DMS114 treated with DMSO at 0.1 percent for 48 hours (cell line): ENCODE measurements around the gene COL5A1.
"Not testable (repeated sequence)": the region's sequence is repeated elsewhere in the genome, so short reads cannot be mapped to it uniquely, and the experiment has no call there.

Experiments
- DNase-seq: peaks from one replicate; lab custom pipeline; 2025; ENCODE audit not compliant: unreplicated experiment; lab: John Stamatoyannopoulos, UW

Gene COL5A1

GRCh38 chr9:134847752-134848432 lies 206.3 kb downstream of the COL5A1 start:
- no peak for DNase-seq

- no peak for DNase-seq
Measured at GRCh38 chr9:134848504-134848903, 206.9 kb downstream of the COL5A1 start.

DNA sequence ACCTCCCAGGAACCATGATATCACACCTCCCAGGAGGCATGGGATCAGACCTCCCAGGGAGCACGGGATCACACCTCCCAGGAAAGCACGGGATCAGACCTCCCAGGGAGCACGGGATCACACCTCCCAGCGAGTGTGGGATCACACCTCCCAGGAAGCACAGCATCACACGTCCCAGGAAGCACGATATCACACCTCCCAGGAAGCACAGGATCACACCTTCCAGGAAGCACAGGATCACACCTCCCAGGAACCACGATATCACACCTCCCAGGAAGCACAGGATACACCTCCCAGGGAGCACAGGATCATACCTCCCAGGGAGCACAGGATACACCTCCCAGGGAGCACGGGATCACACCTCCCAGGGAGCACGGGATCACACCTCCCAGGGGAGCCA lies 209.0 kb downstream of the COL5A1 start:
- no peak for DNase-seq

- no peak for DNase-seq
Measured at GRCh38 chr9:134851020-134851419, 209.4 kb downstream of the COL5A1 start.

GRCh38 chr9:134852906-134853654 lies 211.5 kb downstream of the COL5A1 start:
- no peak for DNase-seq

DNA sequence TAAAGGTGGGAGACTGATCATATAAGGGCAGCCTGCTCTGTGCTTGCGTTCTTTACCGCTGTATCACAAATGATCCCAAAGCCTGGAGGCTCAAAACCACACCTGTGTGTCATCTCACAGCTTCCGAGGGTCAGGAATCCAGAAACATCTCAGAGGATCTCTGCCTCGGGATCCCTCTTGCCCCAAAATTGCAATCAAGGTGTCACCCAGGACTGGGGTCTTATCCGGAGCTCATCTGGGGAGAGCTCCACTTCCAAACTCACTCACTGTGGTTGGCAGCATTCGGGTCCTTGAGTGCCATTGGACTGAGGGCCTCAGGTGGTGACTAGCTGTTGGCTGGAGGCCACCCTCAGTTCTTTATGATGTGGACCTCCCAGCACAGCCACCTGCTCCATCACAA lies 212.3 kb downstream of the COL5A1 start:
- DNase-seq: no peak

GRCh38 chr9:134854541-134854981 lies 213.0 kb downstream of the COL5A1 start:
- DNase-seq: no peak

DNA sequence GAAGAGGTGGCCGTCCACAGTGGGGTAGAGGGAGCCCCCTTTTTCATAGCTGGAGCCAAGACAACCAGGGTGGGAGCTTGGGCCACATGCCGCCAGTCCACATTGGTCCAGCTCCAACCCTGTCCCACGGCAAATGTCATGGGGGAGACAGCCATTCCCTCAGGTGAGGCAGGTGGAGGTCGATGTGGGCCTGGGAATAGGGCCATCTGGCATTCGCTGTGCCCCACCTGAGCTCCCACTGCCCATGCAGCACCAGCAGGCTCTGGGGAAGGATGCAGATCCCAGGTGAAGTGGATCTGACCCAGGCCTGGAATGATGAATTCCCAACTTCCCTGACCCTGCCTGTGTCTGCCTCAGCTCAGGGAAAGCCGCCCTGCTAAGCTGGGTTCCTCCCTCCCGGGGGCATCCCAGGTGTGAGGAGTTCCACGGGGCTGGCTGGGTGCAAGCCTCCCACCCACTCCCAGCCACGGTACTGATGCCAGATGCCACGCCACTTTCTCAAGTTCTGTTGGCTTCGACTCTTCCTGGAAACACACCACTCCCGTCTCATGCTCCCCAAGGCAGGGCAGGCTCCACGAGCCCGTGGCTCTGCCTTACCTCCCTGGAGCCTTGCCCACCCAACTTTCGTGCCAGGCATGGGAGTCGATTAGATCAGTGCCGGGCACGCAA lies 213.8 kb downstream of the COL5A1 start:
- DNase-seq: no peak

GRCh38 chr9:134855900-134856377 lies 214.3 kb downstream of the COL5A1 start:
- DNase-seq: no peak

DNA sequence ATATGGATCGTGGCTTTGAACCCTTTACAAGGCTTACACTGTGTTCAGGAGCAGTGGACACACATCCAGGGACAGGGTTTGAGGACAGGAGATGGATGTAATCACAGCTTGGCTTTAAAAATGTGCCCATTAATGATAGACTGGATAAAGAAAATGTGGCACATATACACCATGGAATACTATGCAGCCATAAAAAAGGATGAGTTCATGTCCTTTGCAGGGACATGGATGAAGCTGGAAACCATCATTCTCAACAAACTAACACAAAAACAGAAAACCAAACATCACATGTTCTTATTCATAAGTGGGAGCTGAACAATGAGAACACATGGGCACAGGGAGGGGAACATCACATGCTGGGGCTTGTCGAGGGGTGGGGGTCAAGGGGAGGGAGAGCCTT lies 215.8 kb downstream of the COL5A1 start:
- not testable (repeated sequence) for DNase-seq

DNA sequence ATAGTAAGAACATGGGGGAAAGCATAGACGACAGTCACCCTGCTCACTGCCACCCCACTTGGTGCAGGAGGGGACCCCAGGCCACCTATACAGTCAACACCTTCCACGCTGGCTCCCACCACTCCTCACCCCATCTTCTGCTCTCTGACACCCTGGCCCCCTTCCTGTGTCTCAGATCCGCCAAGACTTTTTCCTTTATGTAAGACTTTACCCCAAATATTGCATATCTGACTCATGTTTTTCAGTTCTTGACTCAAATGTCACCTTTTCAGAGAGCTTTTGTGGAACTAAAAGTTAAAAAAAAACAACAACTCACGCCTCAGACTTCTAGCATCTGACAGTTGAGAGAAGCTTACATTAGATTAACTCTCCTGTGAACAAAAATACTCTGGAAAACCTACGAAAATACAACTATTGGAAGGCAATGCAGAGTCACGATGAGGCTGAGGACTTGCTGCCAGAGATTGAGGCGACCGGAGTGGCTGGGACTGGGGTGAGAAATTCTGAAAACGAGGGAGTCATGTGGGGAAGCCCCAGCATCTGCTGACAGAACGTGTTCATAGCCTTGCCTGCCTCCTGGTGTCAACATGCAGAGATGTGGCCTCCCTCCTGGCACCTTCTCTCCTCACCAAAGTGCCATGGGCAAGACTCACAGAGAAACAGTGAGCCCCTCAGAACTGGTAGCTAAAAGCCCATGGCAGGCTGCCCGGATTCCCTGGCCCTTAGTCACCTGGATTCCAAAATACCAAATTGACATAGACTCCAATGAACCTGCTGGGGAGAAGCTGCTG lies 216.6 kb downstream of the COL5A1 start:
- no peak for DNase-seq

DNA sequence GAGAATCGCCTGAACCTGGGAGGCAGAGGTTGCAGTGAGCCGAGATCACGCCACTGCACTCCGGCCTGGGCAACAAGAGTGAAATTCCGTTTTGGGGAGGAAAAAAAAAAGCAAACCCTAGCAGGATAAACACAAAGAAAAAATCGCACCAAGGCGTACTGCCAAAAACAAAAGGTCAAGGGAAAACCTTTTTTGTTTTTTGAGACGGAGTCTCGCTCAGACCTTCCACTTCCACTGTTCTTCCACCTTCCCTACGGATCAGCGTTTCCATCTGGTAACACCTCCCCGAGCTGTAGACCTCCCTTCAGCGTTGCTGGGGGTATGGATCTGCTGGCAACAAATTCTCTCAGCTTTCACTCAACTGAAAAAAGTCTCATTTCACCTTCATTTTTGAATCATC lies 218.9 kb downstream of the COL5A1 start:
- no peak for DNase-seq

GRCh38 chr9:134861595-134862334 lies 220.2 kb downstream of the COL5A1 start:
- no peak for DNase-seq

DNA sequence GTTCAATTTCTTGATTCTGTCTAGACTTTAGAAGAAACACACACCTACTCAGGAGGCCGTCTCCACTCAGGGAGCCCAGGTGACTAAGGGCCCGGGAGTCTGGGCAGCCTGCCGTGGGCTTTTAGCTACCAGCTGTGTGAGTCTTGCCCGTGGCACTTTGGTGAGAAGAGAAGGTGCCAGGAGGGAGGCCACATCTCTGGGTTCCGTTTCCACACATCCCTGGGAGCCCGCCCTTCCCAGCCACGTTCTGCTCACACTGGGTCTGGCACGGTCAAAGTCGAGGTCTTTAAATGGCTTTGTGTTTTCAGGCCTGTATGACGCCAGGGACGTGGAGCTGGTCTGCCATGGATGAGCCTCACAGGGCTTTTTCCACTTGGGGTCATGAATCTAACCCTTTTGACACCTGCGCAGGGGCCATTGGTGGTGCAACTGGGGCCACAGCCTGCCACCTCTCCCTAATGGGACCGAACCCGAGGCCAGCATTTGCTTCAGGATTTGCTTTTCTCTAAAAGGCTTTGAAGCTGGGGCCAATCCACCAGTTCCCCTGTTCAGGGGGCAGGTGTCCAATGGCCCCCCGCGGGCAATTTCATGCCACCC lies 221.8 kb downstream of the COL5A1 start:
- DNase-seq: no peak

DNA sequence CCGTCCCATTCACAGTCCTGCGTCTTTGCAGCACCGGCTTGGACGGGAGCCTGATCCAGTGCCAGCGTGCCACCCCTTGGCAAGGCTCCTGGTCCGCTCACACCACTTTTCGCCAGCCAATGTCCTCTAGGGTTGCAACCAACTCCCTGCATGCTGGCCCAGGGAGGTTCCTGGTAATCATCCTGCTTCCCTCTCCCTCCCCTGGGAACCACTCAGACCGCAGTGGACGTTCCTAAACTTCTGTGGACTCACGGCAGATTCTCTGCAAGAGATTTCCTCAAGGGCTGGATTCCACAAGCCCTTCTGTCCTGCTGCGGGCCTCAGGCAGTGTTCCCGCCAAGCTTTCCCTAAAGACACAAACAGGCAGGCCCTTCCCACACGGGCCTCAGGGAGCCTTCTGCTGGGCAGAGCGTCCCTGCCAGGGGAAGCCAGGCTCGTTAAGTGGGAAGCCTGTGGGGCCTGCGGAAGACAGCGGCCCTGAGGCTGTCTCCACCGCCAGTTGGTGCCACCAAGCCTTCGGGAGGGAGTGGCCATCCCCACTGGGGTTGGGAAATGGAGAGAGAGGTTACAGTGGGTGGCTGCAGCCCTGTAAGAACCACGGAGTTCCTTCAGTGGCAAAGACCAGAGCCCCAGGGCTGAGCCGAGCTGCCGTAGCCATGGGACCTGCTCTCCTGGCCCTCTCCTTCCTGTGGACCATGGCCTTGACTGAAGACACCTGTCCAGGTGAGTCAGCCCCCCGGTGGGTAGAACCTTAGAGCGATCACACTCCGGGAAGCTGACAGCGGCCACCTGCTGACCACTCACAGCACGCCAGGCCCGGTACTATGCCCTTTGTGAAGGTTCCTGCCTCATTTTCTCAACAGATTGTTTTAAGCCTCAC lies 222.6 kb downstream of the COL5A1 start:
- no peak for DNase-seq

DNA sequence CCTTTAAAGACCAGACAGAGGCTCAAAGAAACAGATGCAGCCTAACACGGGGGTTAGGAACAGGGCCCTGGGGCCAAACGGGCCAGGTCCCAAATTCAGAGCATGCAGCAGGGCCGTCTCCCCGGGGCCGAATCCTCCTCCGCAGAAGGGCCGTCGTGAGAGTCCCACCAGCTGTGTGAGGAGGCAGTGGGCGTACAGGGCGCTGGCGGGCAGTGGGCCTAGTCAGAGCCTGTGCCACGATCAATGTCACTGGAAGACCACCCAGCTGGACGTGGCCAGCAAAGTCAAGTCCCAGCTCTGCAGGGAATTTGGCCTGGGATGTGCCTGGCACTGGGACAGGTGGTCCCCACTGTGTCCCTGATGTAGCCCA lies 223.2 kb downstream of the COL5A1 start:
- DNase-seq: no peak

- DNase-seq: no peak
Measured at GRCh38 chr9:134867917-134868750, 226.5 kb downstream of the COL5A1 start.
